GM18861 (cell line): ENCODE measurements around the gene UNC119.
"Not testable (repeated sequence)": the region's sequence is repeated elsewhere in the genome, so short reads cannot be mapped to it uniquely, and the experiment has no call there.

Experiments
- ATAC-seq: cut with Tn5 transposase; IDR thresholded peaks from one replicate; pipeline ENCODE4 v1.9.1; 2021; ENCODE audit not compliant: unreplicated experiment

Gene UNC119

DNA sequence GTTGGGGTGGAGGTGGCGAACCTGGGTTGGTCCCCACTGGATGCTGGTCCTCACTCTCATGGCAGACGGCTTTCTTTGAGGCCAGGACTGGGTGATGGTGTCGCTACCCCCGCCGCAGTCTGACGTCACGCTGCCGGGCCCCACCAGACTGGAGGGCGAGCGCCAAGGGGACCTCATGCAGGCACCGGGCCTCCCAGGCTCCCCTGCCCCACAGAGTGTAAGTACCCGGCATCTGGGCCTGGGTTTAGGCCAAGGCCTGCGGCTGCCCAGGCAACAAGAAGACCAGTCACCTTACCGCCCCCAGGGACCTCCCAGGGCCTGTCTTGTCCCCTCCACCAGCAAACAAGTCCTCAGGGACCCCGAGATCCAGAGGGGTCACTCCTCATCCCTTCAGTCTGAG lies 28.5 kb downstream of the UNC119 start:
- ATAC-seq, result no peak

GRCh38 chr17:28523186-28523585 lies 29.2 kb downstream of the UNC119 start:
- no peak for ATAC-seq

DNA sequence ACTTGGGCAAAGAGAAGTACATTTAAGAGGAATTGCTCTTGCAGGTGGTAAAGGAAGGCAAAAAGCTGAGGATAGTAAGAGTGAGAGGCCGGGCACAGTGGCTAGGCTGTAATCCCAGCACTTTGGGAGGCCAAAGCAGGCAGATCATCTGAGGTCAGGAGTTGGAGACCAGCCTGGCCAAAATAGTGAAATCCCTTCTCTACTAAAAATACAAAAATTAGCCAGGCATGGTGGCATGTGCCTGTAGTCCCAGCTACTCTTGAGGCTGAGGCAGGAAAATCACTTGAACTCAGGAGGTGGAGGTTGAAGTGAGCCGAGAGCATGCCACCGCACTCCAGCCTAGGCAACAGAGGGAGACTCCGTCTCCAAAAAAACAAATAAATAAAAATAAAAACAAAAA lies 30.1 kb downstream of the UNC119 start:
- ATAC-seq, result not testable (repeated sequence)

DNA sequence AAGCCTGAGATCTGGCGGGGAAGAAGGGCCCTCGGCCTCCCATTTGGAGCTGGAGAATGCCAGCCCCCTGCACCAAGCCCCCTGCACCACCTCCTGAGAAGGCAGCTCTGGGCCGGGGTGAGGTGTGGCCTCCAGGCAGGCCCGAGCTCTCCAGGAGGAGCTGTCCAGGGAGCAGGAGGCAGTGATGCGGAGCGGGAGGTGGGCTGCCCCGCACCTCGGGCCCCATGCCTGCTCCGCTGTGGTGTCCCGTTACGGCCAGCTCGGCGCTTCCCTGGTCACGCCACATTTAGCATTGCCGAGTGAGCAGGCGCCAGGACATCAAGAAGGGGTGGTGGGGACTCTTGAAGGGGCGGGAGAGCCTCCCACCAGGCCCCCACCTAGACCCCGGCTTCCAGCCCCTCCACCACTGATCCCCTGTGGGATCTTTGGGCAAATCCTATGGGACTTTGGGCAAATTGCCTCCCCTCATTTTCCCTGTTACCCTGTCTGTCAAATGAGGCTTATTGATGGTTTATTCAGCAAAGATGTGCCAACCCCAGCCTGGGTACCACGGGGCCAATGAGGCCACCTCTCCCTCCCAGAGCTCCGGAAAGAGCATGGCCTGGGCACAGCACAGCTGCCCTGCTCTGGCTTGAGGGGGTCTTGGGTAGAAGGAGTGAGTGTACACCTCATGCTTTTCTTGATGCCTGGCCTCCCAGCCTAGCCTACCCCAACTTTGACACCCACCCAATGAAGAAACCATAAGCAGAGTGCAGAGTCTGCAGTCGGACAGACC lies 30.9 kb downstream of the UNC119 start:
- no peak for ATAC-seq

DNA sequence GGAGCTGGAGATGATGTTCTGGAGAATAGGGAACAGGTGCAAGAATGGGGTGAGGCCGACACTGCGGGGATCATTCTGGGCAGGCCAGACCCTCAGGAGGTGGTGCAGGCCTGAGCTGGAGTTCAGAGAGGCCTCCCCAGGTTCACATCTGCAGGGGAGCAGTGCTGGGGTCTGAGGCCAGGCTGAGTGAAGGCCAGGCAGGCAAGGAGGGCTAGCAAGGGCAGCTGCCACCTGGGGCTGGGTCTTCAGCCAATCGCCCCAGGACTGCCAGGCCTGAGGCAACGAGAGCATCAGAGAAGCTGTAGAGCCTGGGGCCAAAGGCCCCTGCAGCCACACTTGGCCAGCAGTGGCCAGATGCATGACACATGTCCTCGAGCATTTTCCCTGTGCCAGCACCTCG lies 31.7 kb downstream of the UNC119 start:
- ATAC-seq, result no peak

DNA sequence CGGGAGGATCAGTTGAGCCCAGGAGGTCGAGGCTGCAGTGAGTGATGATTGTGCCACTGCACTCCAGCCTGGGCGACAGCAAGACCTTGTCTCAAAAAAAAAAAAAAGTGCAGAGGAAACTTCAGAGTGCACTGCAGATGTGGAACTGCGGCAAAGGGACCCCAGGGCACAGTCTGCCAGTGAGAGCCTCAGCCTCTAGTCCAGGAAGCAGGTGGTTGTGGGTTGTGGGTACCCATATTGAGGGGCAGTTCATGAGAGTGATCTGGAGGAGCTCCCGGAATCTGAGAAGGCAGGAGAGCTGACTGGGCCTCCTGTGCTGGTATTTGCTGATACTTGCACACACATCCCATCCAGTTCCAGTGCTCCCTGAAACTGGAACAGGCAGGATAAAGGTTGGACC lies 33.2 kb downstream of the UNC119 start:
- no peak for ATAC-seq

- ATAC-seq, result no peak
These were observed 33.8 kb downstream of the UNC119 start for GRCh38 chr17:28518578-28518977.

DNA sequence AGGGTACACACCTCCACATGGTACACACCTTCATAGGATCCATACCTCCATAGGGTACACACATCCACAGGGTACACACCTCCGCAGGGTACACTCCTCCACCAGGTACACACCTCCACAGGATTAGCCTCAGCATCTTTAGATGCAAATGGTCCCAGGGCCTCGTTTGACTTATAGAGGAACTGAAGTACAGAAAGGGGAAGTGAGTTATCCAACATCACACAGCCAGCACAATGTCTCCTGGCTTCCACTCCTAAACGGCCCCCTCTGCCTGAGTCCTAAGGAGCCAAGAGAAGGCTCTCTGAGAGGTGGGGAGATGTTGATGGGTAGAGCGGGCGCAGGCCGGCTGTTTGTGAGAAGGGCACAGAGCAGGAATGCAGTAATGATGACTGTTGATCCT lies 34.3 kb downstream of the UNC119 start:
- no peak for ATAC-seq

- ATAC-seq, result no peak
These were observed 36.9 kb downstream of the UNC119 start for GRCh38 chr17:28515518-28515917.

- no peak for ATAC-seq
These were observed 37.8 kb downstream of the UNC119 start for GRCh38 chr17:28514561-28515002.

DNA sequence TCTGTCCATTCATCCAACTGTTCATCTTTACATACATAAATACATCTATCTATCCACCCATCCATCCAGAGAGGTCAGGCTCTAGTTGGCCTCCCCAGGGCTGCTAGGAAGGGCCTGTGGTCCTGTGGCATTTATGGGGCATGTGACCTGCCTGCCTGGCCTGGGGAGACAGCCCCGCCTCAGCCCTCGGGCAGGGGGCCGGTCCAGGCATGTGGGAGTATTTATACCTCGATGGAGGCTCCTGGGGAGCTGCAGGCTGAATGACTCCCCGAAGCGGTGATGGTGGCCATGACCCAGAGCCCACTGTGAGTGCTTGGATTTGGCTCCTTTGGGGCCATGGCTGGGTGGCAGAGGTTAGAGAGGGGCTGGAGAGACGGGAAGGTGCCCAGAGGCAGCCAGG lies 38.9 kb downstream of the UNC119 start:
- ATAC-seq, result no peak

GRCh38 chr17:28511858-28512461 lies 40.5 kb downstream of the UNC119 start:
- ATAC-seq, result no peak

GRCh38 chr17:28509789-28510188 lies 42.6 kb downstream of the UNC119 start:
- ATAC-seq, result no peak

GRCh38 chr17:28508211-28508724 lies 44.2 kb downstream of the UNC119 start:
- no peak for ATAC-seq

GRCh38 chr17:28507567-28508203 lies 44.7 kb downstream of the UNC119 start:
- ATAC-seq, result no peak

DNA sequence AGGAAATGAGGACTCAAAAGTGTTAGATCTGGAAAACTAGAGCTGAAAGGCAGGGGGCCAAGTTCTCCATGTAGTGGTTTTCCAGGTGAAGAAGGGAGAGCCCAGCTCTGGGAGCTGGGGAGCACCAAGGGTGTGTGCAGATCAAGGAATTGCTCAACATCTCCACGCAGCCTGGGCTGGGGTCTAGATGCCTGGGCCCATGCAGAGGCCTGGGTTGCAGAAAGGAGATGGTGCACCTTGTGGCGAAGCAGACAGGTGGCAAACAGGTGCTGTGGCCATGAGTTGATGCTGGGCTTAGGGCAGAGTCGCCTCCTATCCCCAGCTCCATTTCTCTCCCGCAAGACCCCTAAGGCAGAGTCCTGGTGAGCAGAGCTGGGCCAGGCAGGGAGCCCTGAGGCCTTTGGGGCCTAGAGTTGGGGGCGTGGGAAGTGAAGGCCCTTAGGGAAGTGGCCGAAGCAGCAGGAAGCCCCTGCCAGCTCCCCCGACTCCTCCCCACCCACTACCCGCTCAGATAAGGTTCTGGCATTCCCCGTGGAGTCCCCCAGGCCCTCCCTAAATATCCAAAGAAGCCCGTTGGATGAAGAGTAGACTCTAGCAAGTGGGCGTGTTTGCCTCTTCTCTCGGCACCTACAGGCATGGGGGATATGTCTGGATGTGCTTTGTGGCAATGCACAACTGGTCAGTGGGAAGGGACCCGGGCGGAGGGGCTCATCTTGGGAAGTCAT lies 45.5 kb downstream of the UNC119 start:
- no peak for ATAC-seq

- no peak for ATAC-seq
These were observed 46.3 kb downstream of the UNC119 start, which contains the start of gene FOXN1 for GRCh38 chr17:28505986-28506665. TSS of gene FOXN1 (plus strand) at chr17:28506348. CDS start at chr17:28523970, 17,622 bp downstream.

DNA sequence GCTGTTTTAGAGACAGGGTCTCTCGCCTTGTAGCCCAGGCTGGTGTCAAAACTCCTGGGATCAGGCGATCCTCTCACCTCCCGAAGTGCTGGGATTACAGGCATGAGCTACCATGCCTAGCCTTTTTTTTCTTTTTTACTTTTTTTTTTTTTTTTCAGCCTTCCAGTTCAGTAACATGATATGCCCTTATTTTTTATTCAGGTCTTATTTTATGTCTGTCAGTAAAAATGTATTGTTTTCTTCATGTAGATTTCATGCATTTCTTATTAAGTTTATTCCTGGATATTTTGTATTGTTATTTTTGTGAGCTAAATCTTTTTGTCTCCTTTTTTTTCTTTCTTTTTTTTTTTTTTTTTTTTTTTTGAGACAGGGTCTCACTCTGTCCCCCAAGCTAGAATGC lies 49.0 kb downstream of the UNC119 start:
- no peak for ATAC-seq

DNA sequence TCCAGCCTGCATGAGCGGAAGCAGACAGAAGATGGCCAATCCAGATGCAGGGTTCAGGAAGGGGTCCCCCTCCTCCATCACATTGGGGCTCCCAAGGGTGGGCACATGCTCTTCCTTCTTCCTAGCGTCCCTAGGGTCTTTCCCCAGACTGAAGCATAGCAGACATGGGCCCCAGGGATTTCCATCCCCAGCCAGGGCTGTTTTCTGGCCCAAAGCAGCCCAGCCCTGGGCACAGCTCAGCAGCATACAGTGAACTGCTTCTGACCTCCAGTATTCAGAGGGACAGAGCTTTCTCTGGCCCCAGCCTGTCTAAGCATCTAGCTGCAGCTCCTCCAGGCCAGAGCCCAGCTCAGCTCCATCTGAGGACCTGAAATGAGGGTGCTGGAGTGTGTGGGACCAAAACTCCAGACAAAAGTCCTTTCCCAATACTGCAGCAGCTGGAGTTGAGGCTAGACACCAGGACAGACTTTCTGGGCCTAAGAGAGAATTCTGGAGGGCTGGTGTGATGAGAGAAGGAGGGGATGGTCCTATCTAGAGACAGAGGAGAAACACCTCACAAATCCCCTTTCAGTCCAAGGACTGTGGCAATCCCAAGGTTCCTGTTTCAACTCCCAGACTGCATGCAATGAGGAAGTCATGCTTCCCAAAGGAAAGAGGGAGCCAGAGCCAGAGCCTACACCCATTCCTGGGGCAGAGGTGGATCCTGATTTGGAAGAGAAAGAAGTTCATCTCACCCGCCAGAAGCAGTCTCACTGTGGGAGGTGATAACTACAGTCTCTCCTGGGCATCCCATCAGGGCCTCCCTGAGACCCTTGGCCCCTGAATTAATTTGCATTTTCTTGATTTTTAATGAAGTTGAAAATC lies 50.8 kb downstream of the UNC119 start:
- no peak for ATAC-seq
